GM23248 (cell line): ENCODE measurements around the gene MYEOV.

ENCODE experiments used
- EZH2 ChIP-seq: fragments of 200-600 bp; sonication (generic); IDR thresholded peaks from 2 replicates; pipeline ENCODE4 v1.6.1; 2018; ENCODE audit warnings: antibody characterized with exemption, mild to moderate bottlenecking; ENCODE audit not compliant: insufficient read depth, poor library complexity, severe bottlenecking
- EZH2phosphoT487 ChIP-seq: fragments of 200-600 bp; sonication (generic); IDR thresholded peaks from 2 replicates; pipeline ENCODE4 v1.6.1; 2018; ENCODE audit warnings: antibody characterized with exemption, moderate library complexity, mild to moderate bottlenecking, low read depth; ENCODE audit not compliant: insufficient read depth

GRCh38 chr11:69319255-69320106 lies 25.5 kb downstream of the MYEOV start:
- TF ChIP-seq EZH2 (no peak), EZH2phosphoT487 (no peak)
